Neuron (in vitro differentiated cells): ENCODE results near the gene ANXA2.

ENCODE experiments used
- H2AFZ ChIP-seq: one replicate; pipeline ENCODE4 v1.6.1; 2013; ENCODE audit warnings: low read depth, mild to moderate bottlenecking, inconsistent platforms, low read length, moderate library complexity
- H3K27me3 ChIP-seq: one replicate; pipeline ENCODE4 v1.6.1; 2013; ENCODE audit warnings: low read length; ENCODE audit not compliant: insufficient read depth
- H3K36me3 ChIP-seq: one replicate; pipeline ENCODE4 v1.6.1; 2013; ENCODE audit warnings: low read length; ENCODE audit not compliant: insufficient read depth
- H3K4me1 ChIP-seq: one replicate; pipeline ENCODE4 v1.6.1; 2013; ENCODE audit warnings: low read length; ENCODE audit not compliant: insufficient read depth
- H3K4me3 ChIP-seq: 2 replicates; pipeline ENCODE4 v1.5.1; 2013; ENCODE audit warnings: mild to moderate bottlenecking, low read length, moderate library complexity
- H3K9me3 ChIP-seq: one replicate; pipeline ENCODE4 v1.6.1; 2013; ENCODE audit warnings: low read length

ANXA2 gene

DNA sequence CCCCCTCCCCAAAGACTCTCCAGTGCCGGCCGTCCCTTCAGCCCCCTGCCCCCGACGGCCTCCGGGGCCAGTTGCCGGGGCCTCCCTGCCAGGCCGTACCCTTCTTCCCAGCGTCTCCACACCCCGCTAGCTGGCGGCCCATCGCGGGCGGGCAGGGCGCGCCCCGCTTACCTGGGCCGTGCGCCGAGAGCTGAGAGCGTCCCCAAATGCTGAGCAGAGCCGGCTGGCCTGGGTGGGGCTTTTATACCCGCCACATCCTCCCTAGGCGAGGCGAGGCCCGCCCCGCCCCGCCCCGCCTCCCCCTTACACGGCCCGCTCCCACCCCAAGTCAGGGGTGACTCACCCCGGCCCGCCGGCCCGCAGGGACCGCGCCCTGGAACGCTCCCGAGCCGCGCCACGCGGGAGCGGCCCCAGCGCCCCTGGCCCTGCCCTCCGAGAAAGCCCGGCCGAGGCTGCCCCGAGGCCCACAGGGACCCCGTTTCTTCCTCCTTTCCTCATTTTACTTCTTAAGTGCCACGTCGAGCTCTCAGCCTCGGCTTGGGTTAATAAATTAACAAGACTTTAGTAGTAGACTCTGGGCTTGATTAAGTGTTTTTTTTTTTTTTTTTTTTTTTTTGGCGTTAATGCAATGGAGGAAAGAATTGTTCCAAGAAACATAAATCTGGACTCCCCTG lies at the start of gene ANXA2:
ANXA2 (minus strand) TSS at position 215 of the 674 bp plus-strand sequence. CDS start 11,911 bp downstream, outside the sequence.
- no peak within 1 kb of the TSS for H3K4me3 ChIP-seq
- H3K4me1 ChIP-seq, result peaks cover 37% of the 10 kb centered on the region
- no peaks in the 10 kb centered on the region for H3K27me3 ChIP-seq
- H2AFZ ChIP-seq, result no peak within 1 kb of the TSS
- no peaks in the 10 kb centered on the region for H3K36me3 ChIP-seq
- H3K9me3 ChIP-seq, result no peaks in the 10 kb centered on the region

DNA sequence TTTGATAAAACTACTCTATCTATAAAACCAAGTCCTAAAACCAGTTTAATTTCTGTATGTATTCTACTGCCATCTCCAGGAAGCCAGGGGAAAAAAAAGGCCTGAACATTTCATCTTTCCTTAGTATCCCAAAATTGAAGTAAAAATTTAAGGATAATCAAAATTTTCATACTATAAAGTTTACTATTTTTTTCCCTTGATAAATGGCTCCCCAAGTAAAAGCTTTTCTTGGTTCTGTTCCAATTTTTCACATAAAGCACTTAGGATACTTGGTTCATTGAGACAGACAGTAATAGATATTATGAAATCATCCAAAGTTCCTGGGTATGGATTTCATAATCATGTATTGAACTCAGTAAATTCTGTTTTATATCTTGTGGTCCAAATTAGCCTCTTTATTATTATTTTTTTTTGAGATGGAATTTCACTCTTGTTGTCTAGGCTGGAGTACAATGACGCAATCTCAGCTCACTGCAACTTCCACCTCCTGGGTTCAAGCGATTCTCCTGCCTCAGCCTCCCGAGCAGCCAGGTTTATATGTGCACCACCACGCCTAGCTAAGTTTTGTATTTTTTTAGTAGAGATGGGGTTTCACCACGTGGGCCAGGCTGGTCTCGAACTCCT lies 46.6 kb upstream of the ANXA2 start:
- H2AFZ ChIP-seq, result no peak overlapping the region
- no peak overlapping the region for H3K4me3 ChIP-seq
- peaks cover 51% of the 10 kb centered on the region for H3K36me3 ChIP-seq
- no peaks in the 10 kb centered on the region for H3K9me3 ChIP-seq
- no peaks in the 10 kb centered on the region for H3K4me1 ChIP-seq
- no peaks in the 10 kb centered on the region for H3K27me3 ChIP-seq

DNA sequence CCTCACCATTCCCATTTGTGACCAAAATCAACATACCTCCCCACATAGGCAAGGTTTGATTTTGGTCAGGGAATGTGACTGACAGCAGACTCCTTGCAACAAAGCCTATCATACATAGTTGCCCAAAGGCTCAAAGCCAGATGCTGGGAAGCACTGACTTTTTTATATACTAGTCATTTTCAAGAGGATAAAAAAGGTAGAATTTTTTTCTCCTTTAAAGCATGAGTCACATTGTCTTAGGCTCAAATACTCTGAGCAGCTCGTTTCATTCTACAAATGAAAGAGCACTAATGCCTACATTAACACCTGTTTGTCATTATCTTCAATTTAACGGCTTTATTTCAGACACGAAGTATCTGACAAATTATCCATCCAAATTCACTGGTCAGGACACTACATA lies 45.0 kb upstream of the ANXA2 start:
- no peaks in the 10 kb centered on the region for H3K9me3 ChIP-seq
- H3K4me3 ChIP-seq, result no peak overlapping the region
- no peaks in the 10 kb centered on the region for H3K27me3 ChIP-seq
- no peak overlapping the region for H2AFZ ChIP-seq
- H3K4me1 ChIP-seq, result no peaks in the 10 kb centered on the region
- peaks cover 44% of the 10 kb centered on the region for H3K36me3 ChIP-seq

DNA sequence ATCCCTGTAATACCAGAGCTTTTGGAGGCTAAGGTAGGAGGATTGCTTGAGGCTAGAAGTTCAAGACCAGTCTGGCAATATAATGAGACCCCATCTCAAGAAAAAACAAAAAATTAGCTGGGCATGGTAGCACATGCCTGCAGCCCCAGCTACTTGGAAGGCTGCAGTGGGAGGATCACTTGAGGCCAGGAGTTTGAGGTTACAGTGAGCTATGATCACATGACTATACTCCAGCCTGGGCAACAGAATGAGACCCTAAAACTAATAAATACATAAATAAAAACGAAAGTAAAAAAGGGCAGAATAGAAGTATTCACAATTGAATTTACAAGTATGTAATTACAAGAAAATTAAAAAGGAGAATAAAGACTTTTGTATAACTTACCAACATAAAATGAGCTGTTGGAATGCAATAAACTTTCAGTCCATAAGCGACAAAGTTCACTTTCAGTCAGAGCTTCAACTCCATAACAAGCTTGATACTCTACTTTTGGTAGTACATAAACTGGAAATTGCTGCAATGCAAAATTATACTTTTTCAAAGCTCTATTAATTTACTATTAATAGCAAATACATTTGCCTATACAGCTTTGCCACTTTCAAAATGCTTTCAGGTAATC lies 44.4 kb upstream of the ANXA2 start:
- H3K9me3 ChIP-seq, result no peaks in the 10 kb centered on the region
- no peak overlapping the region for H3K4me3 ChIP-seq
- H3K4me1 ChIP-seq, result no peaks in the 10 kb centered on the region
- H2AFZ ChIP-seq, result no peak overlapping the region
- no peaks in the 10 kb centered on the region for H3K27me3 ChIP-seq
- peaks cover 38% of the 10 kb centered on the region for H3K36me3 ChIP-seq

DNA sequence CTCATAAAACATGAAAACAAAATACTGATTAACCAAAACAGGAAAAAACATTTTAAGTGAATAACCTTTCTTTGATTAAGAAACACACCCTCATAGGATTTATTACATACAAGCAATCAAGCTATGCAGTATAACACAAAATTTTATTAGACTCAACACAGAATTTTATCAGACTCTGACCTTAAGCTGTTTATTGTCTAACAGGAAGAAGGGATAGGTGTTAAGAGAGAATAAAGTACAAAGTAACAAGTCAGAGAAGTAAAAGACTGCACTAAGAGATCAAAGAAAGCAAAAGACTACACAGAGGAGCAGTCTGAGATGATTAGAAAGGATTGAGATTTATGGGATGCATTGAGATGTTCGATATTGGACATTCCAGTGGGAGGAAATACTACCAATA lies 43.5 kb upstream of the ANXA2 start:
- no peak overlapping the region for H2AFZ ChIP-seq
- no peaks in the 10 kb centered on the region for H3K4me1 ChIP-seq

DNA sequence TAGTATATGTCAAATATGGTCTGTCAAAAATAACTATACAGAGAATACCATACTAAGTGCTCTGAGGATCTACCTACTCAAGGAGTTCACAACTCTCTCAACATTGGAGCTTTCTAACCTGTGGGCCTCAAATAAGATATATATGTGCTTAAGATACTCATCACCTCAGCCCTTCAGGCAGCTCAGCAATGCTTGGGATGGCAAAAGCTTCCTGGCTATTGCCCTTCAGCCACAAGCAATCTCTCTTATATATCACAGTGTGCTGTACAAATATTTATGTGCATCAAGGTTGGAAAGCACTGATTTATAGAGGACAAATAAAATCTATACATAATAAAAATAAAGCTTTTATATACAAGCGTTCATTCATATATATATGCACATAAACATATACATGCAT lies 40.9 kb upstream of the ANXA2 start:
- Histone ChIP-seq H3K27me3 (no peaks in the 10 kb centered on the region), H3K9me3 (no peaks in the 10 kb centered on the region), H3K4me3 (no peak overlapping the region), H3K4me1 (no peaks in the 10 kb centered on the region), H3K36me3 (peaks cover 41% of the 10 kb centered on the region), H2AFZ (no peak overlapping the region)

More for the DNA sequence above, 43.5 kb upstream of the ANXA2 start:
- no peak overlapping the region for H3K4me3 ChIP-seq
- no peaks in the 10 kb centered on the region for H3K27me3 ChIP-seq
- H3K9me3 ChIP-seq, result no peaks in the 10 kb centered on the region
- H3K36me3 ChIP-seq, result peaks cover 32% of the 10 kb centered on the region

DNA sequence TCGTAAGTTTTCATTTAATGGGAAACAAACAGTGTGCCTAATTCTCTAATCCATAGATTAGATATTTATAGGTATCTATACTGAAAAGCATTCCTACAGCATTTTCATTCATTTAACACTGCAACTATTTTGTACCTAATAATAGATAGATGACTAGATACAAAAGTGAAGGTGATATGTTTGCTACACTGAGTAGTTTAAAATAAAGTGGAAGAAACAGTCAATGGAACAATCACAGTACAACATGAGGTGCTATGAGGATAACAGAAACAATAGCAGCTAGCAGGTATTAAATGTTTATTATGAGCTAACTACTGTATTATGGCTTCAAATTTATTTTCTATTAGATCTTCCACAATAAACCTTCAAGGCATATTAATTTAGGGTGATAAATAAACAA lies 31.1 kb upstream of the ANXA2 start:
- Histone ChIP-seq H3K27me3 (no peaks in the 10 kb centered on the region), H3K4me1 (peaks cover 10% of the 10 kb centered on the region), H3K36me3 (peaks cover 56% of the 10 kb centered on the region), H3K9me3 (no peaks in the 10 kb centered on the region), H3K4me3 (no peak overlapping the region), H2AFZ (no peak overlapping the region)

DNA sequence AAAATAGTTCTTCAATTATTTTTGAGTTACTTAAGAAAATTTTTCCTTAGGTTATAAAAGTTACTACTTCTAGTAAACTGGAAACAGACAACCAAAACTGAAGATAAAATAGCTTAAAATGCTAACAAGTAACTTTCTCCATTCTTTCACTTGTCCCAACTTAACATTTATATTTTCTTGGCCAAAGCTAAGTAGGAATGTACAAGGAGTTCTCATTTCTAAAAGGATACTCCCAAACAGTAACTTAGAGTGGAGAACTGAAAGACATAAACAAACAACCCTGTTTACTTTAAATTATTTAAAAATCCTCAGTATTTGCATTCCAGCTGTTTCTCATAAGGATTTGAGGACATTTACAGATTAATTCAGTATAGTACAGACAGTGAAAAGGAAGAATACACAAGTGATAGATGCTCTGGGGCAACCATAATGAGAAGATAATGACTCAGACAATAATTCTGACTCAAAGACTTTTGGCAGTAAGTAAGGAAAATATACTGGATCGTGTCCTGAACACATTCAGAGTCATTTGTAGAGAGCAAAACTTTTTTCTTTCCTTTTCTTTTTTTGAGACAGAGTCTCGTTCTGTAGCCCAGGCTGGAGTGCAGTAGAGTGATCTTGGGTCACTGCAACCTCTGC lies 29.2 kb upstream of the ANXA2 start:
- H3K4me1 ChIP-seq, result peaks cover 24% of the 10 kb centered on the region
- no peak overlapping the region for H2AFZ ChIP-seq
- H3K36me3 ChIP-seq, result peaks cover 53% of the 10 kb centered on the region
- H3K27me3 ChIP-seq, result no peaks in the 10 kb centered on the region
- H3K4me3 ChIP-seq, result no peak overlapping the region
- no peaks in the 10 kb centered on the region for H3K9me3 ChIP-seq

DNA sequence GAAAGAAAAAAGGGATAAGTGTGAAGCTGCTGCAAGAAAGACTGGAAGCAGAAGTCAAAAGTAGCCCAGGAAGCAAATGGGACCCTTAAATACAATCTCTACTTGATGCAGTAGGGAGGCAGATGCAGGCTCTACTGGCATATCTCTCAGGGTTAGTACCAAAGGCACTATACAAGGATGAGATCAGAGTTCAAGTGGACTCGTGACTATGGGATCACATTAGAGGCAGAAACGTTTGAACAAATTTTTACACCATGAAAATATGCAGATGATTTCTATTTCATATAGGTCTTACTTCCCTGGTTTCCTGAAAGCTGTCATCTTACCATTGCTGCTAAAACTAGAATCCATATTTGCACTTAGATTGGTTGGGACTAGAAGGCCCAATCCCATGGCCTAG lies 27.7 kb upstream of the ANXA2 start:
- Histone ChIP-seq H3K9me3 (no peaks in the 10 kb centered on the region), H2AFZ (no peak overlapping the region), H3K4me3 (no peak overlapping the region), H3K36me3 (peaks cover 46% of the 10 kb centered on the region), H3K4me1 (peaks cover 24% of the 10 kb centered on the region), H3K27me3 (no peaks in the 10 kb centered on the region)

DNA sequence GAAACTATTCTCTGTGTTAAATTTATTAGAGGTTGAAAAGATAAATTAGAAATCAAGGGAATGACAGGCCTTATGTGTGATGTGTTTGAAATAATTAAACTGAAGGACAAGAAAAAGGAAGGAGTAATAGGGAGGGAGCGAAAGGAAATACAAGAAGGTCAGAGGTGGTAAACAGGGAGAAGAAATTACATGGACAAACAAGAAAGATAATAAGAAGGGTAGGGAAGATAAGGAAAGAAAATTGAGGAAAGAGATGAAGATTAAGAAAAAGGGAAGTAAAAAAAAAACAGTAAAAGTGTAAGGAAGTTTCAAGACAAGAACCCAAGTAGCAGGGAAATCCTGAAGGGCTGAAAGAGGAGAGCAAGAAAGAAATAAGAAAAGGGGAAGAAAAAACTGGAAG lies 26.2 kb upstream of the ANXA2 start:
- H3K4me3 ChIP-seq, result no peak overlapping the region
- no peak overlapping the region for H2AFZ ChIP-seq
- H3K27me3 ChIP-seq, result no peaks in the 10 kb centered on the region
- H3K9me3 ChIP-seq, result no peaks in the 10 kb centered on the region
- H3K4me1 ChIP-seq, result peaks cover 24% of the 10 kb centered on the region
- H3K36me3 ChIP-seq, result peaks cover 39% of the 10 kb centered on the region

DNA sequence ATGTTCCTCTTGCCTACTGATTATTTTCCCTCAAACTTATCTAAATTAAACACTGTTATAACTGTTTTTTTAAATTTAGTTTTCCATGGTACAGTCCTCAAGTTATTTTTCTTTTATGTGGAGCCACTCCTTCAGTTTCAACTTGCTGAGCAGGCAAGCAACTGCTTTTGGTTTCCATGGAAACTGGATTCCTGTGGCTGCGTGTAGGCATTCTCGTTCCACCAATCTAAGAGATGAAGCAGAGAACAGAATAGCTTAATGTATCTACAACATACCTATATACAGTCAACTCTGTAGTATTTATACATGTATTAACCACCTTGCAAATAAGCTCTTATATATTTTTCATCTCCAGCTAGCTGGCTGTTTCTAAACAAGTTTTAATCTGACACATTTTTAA lies 25.8 kb upstream of the ANXA2 start:
- no peaks in the 10 kb centered on the region for H3K27me3 ChIP-seq
- peaks cover 35% of the 10 kb centered on the region for H3K36me3 ChIP-seq
- no peak overlapping the region for H2AFZ ChIP-seq
- no peaks in the 10 kb centered on the region for H3K9me3 ChIP-seq
- no peak overlapping the region for H3K4me3 ChIP-seq
- H3K4me1 ChIP-seq, result peaks cover 24% of the 10 kb centered on the region

DNA sequence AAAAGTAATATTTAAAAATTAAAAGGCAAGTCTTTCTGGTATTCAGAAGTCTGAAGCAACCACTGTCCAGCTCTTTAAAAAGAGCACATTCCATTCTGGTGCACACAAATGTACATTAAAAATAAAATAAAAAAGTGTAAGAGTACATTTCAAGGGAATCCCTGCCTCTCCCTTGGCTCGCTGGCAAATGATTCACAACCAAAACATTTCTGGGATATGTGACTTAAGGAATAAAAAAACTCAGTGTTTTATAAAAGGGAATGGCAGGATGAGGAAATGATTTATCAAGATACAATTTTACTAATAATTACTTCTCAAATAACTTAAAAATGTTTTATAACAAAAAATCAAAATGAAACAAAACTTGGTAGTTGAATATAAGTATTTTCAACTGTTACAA lies 23.8 kb upstream of the ANXA2 start:
- H3K4me3 ChIP-seq, result no peak overlapping the region

DNA sequence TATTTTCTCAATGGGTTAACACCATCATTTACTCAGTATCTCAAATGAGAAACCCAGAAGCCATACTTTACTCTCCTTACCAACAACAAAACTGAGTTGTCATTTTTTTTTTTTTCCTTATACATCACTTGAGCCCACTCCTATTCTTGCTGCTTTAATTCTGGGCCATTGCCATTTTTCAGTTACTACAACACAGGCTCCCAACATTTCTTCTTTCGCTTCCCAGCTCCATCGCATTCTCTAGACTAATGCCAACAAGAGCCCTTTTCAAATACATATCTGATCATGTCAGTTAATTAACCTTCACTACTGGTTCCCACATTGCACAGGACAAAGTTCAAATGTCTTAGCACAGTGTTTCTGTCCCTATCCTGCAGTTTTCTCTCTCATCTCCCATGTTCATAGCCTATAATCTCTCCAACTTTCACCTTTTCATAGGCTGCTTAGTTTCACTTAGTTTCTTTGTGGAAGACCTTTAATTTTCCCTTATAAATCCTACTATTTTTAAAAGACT lies 22.5 kb upstream of the ANXA2 start:
- Histone ChIP-seq H2AFZ (no peak overlapping the region), H3K27me3 (no peaks in the 10 kb centered on the region), H3K4me1 (peaks cover 24% of the 10 kb centered on the region), H3K9me3 (no peaks in the 10 kb centered on the region), H3K4me3 (no peak overlapping the region), H3K36me3 (peaks cover 12% of the 10 kb centered on the region)

More for the DNA sequence above, 23.8 kb upstream of the ANXA2 start:
- no peak overlapping the region for H2AFZ ChIP-seq
- H3K27me3 ChIP-seq, result no peaks in the 10 kb centered on the region
- no peaks in the 10 kb centered on the region for H3K9me3 ChIP-seq
- H3K36me3 ChIP-seq, result peaks cover 18% of the 10 kb centered on the region
- H3K4me1 ChIP-seq, result peaks cover 24% of the 10 kb centered on the region
